Mesodermal cell (in vitro differentiated cells): ENCODE measurements around the gene FGGY.

ENCODE experiments used
- H3K27ac ChIP-seq: 2 replicates; pipeline ENCODE4 v1.7.0; 2013; ENCODE audit warnings: mild to moderate bottlenecking, low read depth, low read length, moderate library complexity; ENCODE audit not compliant: severe bottlenecking
- H3K36me3 ChIP-seq: 2 replicates; pipeline ENCODE4 v1.7.1; 2013; ENCODE audit warnings: mild to moderate bottlenecking, low read length, moderate library complexity; ENCODE audit not compliant: control insufficient read depth, insufficient read depth
- H3K4me1 ChIP-seq: one replicate; pipeline ENCODE4 v1.7.1; 2013; ENCODE audit warnings: mild to moderate bottlenecking, low read length; ENCODE audit not compliant: insufficient read depth, control insufficient read depth, poor library complexity, severe bottlenecking
- H3K4me3 ChIP-seq: 2 replicates; pipeline ENCODE4 v1.7.0; 2013; ENCODE audit warnings: low read length, control low read depth, mild to moderate bottlenecking; ENCODE audit not compliant: insufficient read depth, poor library complexity, severe bottlenecking; ENCODE audit errors: extremely low read depth
- H3K9me3 ChIP-seq: 2 replicates; pipeline ENCODE4 v1.7.1; 2013; ENCODE audit warnings: mild to moderate bottlenecking, low read length, moderate library complexity; ENCODE audit not compliant: control insufficient read depth
- WGBS, 2 experiments: methylation state at CpG; one replicate each; pipeline ENCODE4 v1.1.5; 2013; ENCODE audit warnings: missing lambda C conversion rate in 2 of 2; ENCODE audit not compliant: insufficient coverage in 2 of 2; 5-methylcytosine and 5-hydroxymethylcytosine counted together

FGGY gene

GRCh38 chr1:59367301-59368007 lies 70.6 kb downstream of the FGGY start:
- peak overlapping the region; percentile 36 for H3K27ac ChIP-seq
- WGBS, 2 experiments: 63 to 92% methylated on average over 4 of the region's 6 CpGs
- no peaks in the 10 kb centered on the region for H3K36me3 ChIP-seq

DNA sequence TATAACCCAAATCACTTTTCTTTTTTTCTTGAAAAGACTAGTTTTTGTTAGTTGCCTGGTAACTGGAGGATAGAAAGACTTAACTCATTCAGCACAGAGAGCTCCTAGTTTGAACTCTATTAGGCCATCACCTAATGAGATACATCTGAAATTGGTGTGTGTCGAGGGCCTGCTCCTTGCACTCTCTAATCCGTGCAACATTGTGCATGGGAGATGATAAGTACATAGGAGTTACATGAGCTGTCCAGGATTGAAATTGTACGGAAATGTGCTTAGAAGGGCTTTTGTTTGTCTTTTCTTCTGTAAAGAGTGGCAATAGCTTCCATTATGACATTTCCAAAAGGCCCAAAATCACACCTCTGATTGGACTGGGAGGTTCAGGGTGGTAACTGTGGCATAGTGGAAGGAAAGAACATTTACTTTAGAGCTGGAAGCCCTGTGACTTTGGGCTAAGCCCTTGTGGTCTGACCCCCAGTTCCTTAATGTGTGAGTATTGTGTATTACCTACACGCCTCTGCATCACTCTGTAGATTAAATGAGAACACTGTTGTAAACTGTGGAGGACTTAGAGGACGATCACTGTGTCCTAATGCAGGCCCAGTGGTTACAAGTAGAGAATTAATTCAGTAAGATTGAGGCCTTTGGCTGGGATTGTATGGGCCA lies 71.2 kb downstream of the FGGY start:
- peak overlapping the region; percentile 36 for H3K27ac ChIP-seq
- H3K4me1 ChIP-seq: peaks cover 3% of the 10 kb centered on the region
- H3K36me3 ChIP-seq: no peaks in the 10 kb centered on the region
- no peaks in the 10 kb centered on the region for H3K9me3 ChIP-seq
- H3K4me3 ChIP-seq: no peak overlapping the region
- 86 to 100% methylated on average over 2 of the region's 5 CpGs for WGBS, 2 experiments

More at GRCh38 chr1:59367301-59368007, 70.6 kb downstream of the FGGY start:
- no peaks in the 10 kb centered on the region for H3K9me3 ChIP-seq
- H3K4me3 ChIP-seq: no peak overlapping the region
- peaks cover 3% of the 10 kb centered on the region for H3K4me1 ChIP-seq

- Histone ChIP-seq H3K36me3 (no peaks in the 10 kb centered on the region), H3K4me1 (peaks cover 11% of the 10 kb centered on the region), H3K9me3 (no peaks in the 10 kb centered on the region), H3K4me3 (no peak overlapping the region), H3K27ac (peak overlapping the region; percentile 19)
- WGBS, 2 experiments: 100% methylated on average over 5 of the region's 6 CpGs; no CpG with 5 or more reads in 1 of the 2 experiments
Observed at GRCh38 chr1:59375321-59376220, 78.7 kb downstream of the FGGY start.

- Histone ChIP-seq H3K9me3 (no peaks in the 10 kb centered on the region), H3K4me1 (peaks cover 11% of the 10 kb centered on the region), H3K4me3 (no peak overlapping the region), H3K27ac (no peak overlapping the region), H3K36me3 (no peaks in the 10 kb centered on the region)
- 0 to 100% methylated on average over 1 of the region's 3 CpGs for WGBS, 2 experiments
Observed at GRCh38 chr1:59377350-59377904, 80.5 kb downstream of the FGGY start.

DNA sequence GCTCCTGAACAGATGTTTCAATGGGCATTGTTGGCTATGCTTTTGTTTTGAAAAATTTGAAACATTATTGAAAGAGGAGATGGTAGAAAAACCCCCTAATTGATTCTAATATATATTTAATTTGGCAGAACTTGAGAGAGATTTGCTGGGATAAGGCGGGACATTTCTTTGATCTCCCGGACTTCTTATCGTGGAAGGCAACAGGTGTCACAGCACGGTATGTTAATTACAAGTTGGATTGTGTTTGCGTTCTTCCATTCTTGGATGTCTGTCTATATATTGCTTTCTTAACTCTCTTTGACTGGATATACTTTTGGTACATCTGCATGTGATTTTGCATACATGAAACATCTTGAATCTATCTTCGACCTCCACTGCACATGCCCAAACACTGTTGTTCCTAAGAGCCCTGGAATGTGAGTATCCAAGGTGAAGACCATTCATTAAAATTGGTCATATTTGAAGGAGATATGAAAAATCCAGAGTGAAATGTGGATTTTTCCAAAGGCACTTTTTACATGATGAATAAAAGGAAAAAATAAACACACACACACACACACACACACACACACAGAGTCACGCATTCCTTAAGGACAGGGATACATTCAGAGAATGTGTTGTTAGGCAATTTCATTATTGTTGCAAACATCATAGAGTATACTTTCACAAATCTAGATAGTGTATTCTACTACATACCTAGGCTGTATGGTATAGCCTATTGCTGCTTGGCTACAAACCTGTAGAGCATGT lies 81.9 kb downstream of the FGGY start:
- WGBS, 2 experiments: 68 to 76% methylated on average over 5 to 6 of the region's 7 CpGs

GRCh38 chr1:59379371-59379728 lies 82.5 kb downstream of the FGGY start:
- no peak overlapping the region for H3K4me3 ChIP-seq
- no peaks in the 10 kb centered on the region for H3K36me3 ChIP-seq
- H3K9me3 ChIP-seq: no peaks in the 10 kb centered on the region
- no peak overlapping the region for H3K27ac ChIP-seq
- H3K4me1 ChIP-seq: peaks cover 11% of the 10 kb centered on the region

More for the DNA sequence above, 81.9 kb downstream of the FGGY start:
- peaks cover 11% of the 10 kb centered on the region for H3K4me1 ChIP-seq
- no peaks in the 10 kb centered on the region for H3K9me3 ChIP-seq
- H3K27ac ChIP-seq: no peak overlapping the region
- no peaks in the 10 kb centered on the region for H3K36me3 ChIP-seq
- H3K4me3 ChIP-seq: no peak overlapping the region

DNA sequence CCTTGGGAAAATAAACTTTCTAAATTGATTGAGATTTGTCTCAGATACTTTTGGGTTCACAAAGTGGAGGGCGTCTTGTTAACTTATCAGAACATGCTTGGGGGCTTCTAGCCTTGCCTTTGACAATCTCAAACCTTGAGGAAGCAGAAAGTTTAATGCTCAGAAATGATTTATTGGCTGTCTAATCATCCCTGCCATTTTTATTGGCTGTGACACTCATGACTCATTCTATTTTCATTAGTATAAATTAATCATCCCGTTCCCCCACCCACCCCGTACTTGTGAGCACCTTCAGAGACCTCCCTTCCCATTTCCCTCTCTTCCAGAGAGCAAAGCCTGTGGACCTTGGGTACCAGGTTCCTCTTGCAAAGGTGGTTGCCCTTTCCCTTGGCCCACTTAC lies 87.1 kb downstream of the FGGY start:
- Histone ChIP-seq H3K4me3 (no peak overlapping the region), H3K36me3 (no peaks in the 10 kb centered on the region), H3K9me3 (no peaks in the 10 kb centered on the region), H3K4me1 (no peaks in the 10 kb centered on the region), H3K27ac (no peak overlapping the region)
- 84 to 92% methylated on average over 3 of the region's 3 CpGs for WGBS, 2 experiments

DNA sequence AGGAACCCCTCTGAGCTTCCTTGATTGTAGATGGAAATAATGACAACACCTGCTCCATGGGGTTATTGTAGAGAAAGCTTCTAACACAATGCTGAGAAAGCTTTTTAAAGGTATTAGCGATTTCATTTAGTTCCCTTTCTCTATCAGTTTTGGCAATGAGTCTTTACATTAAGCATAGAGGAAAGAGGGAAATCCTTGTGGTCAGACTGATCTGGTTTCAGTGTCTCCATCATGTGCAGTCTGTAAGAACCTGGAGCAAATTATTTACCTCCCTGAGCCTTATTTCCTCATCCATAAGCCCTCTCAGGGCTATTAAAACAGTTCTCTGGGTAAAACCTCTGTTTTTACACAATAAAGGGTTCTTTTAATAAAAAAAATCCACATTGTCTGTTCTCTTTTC lies 87.5 kb downstream of the FGGY start:
- Histone ChIP-seq H3K9me3 (no peaks in the 10 kb centered on the region), H3K36me3 (no peaks in the 10 kb centered on the region), H3K4me3 (no peak overlapping the region), H3K4me1 (no peaks in the 10 kb centered on the region), H3K27ac (no peak overlapping the region)
- WGBS, 2 experiments: no CpG with 5 or more reads among the region's 1 CpG

GRCh38 chr1:59388191-59388590 lies 91.3 kb downstream of the FGGY start:
- Histone ChIP-seq H3K4me3 (no peak overlapping the region), H3K9me3 (no peaks in the 10 kb centered on the region), H3K27ac (no peak overlapping the region), H3K36me3 (no peaks in the 10 kb centered on the region), H3K4me1 (peaks cover 3% of the 10 kb centered on the region)
- 83% methylated on average over 2 of the region's 3 CpGs; no CpG with 5 or more reads in 1 of the 2 experiments for WGBS, 2 experiments

- Histone ChIP-seq H3K4me1 (peaks cover 9% of the 10 kb centered on the region), H3K4me3 (no peak overlapping the region), H3K36me3 (no peaks in the 10 kb centered on the region), H3K27ac (no peak overlapping the region), H3K9me3 (no peaks in the 10 kb centered on the region)
Observed at GRCh38 chr1:59389847-59390246, 93.0 kb downstream of the FGGY start.
